HG03045 (cell line): ENCODE results near the gene PIK3C2B.

Experiments used
- ATAC-seq: cut with Tn5 transposase; IDR thresholded peaks from one replicate; pipeline ENCODE4 v1.9.1; 2021; ENCODE audit warnings: mild to moderate bottlenecking, moderate library complexity; ENCODE audit not compliant: unreplicated experiment

PIK3C2B gene

GRCh38 chr1:204478921-204479320 lies 15.7 kb downstream of the PIK3C2B start:
- ATAC-seq: no peak

- no peak for ATAC-seq
Observed at GRCh38 chr1:204478172-204478899, 16.3 kb downstream of the PIK3C2B start.

GRCh38 chr1:204477036-204477740 lies 17.4 kb downstream of the PIK3C2B start:
- no peak for ATAC-seq

GRCh38 chr1:204476563-204476962 lies 18.0 kb downstream of the PIK3C2B start:
- ATAC-seq: no peak

- no peak for ATAC-seq
Observed at GRCh38 chr1:204475656-204476432, 18.8 kb downstream of the PIK3C2B start.

- no peak for ATAC-seq
Observed at GRCh38 chr1:204473400-204473965, 21.1 kb downstream of the PIK3C2B start.

- ATAC-seq: no peak
Observed at GRCh38 chr1:204472660-204473059, 21.9 kb downstream of the PIK3C2B start.

- ATAC-seq: no peak
Observed at GRCh38 chr1:204471687-204472086, 22.9 kb downstream of the PIK3C2B start.

GRCh38 chr1:204469304-204469703 lies 25.3 kb downstream of the PIK3C2B start:
- no peak for ATAC-seq

GRCh38 chr1:204468766-204469302 lies 25.8 kb downstream of the PIK3C2B start:
- no peak for ATAC-seq

- no peak for ATAC-seq
Observed at GRCh38 chr1:204468206-204468605, 26.4 kb downstream of the PIK3C2B start.

GRCh38 chr1:204466416-204467405 lies 27.9 kb downstream of the PIK3C2B start:
- peak; percentile 10 for ATAC-seq

GRCh38 chr1:204465546-204466415 lies 28.8 kb downstream of the PIK3C2B start:
- peak; percentile 57 for ATAC-seq

- no peak for ATAC-seq
Observed at GRCh38 chr1:204464701-204465100, 29.9 kb downstream of the PIK3C2B start.

GRCh38 chr1:204464187-204464631 lies 30.4 kb downstream of the PIK3C2B start:
- ATAC-seq: no peak

GRCh38 chr1:204463125-204464060 lies 31.2 kb downstream of the PIK3C2B start:
- ATAC-seq: no peak

- no peak for ATAC-seq
Observed at GRCh38 chr1:204462229-204462561, 32.4 kb downstream of the PIK3C2B start.
